DND-41 (cell line): ENCODE results near the gene DIABLO.

ENCODE experiments used
- EZH2 ChIP-seq: IDR thresholded peaks from 3 replicates; pipeline ENCODE4 v1.6.1; 2012; ENCODE audit warnings: borderline replicate concordance, low read depth, mild to moderate bottlenecking, moderate library complexity, low read length, inconsistent platforms; ENCODE audit not compliant: severe bottlenecking
- TF ChIP-seq, protein P1 (sequence below): IDR thresholded peaks from 2 replicates; pipeline ENCODE4 v1.5.1; 2012; ENCODE audit warnings: borderline replicate concordance, low read length, moderate library complexity, mild to moderate bottlenecking; ENCODE audit not compliant: poor library complexity, severe bottlenecking; ENCODE audit errors: extremely low read depth

DNA sequence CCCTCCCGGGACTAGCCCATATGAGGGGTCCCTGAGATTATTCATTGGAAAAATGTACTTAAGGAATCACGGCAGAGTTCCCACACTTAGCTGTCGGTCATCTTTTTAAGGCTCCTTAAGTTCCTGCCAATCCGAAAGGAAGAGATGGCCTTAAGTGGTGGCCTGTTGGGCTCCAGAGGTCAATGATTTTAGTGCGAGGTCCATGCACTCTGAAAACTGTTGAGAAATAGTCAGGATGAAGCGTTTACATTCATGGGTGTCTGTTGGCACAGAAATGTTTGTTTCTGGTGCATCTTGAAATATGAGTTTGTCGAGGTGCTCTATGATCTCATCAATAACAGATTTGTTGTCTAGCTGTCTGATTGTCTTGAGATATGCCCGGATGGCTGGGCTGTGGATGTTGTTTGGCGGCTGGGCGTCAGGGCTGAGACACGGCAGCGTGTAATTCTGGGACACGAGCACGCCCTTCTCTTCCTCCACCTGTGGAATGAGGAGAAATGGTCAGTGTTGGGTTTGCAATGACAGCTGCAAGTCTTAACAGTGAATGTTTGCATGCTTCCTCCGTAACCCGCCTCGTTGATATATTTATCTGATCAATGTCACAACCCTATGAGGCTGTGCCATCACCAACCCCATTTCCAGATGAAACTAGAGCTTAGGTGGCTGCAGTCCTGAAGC, 53.5 kb downstream of the DIABLO start:
- TF ChIP-seq, protein P1, sequence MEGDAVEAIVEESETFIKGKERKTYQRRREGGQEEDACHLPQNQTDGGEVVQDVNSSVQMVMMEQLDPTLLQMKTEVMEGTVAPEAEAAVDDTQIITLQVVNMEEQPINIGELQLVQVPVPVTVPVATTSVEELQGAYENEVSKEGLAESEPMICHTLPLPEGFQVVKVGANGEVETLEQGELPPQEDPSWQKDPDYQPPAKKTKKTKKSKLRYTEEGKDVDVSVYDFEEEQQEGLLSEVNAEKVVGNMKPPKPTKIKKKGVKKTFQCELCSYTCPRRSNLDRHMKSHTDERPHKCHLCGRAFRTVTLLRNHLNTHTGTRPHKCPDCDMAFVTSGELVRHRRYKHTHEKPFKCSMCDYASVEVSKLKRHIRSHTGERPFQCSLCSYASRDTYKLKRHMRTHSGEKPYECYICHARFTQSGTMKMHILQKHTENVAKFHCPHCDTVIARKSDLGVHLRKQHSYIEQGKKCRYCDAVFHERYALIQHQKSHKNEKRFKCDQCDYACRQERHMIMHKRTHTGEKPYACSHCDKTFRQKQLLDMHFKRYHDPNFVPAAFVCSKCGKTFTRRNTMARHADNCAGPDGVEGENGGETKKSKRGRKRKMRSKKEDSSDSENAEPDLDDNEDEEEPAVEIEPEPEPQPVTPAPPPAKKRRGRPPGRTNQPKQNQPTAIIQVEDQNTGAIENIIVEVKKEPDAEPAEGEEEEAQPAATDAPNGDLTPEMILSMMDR, result no peak
- TF ChIP-seq EZH2, result no peak
